HG03139 (cell line): Measurements from ENCODE around the gene NLGN1.
A peak's percentile ranks its signal among the peaks of the same experiment; 100 is the strongest.
"Not testable (repeated sequence)": the region's sequence is repeated elsewhere in the genome, so short reads cannot be mapped to it uniquely, and the experiment has no call there.

Experiments used
- ATAC-seq: cut with Tn5 transposase; IDR thresholded peaks from one replicate; pipeline ENCODE4 v1.9.1; 2021; ENCODE audit not compliant: unreplicated experiment

Gene NLGN1

DNA sequence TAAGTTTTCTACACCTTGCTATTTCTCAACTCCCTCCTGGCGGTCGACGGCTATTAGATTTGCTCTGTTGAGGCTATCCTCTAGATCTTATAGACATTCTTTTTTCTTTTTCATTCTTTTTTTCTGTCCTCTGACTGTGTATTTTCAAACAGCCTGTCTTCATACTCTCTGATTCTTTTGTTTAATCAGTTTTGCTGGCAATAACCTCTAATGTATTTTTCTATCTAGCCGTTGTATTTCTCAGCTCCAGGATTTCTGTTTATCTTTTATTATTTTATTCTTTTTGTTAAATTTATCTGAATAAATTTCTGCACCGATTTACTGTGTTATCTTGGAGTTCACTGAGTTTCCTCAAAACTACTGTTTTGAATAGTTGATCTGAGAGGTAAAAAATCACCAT, 31.5 kb downstream of the NLGN1 start:
- no peak for ATAC-seq

GRCh38 chr3:173429527-173429926, 32.0 kb downstream of the NLGN1 start:
- no peak for ATAC-seq

DNA sequence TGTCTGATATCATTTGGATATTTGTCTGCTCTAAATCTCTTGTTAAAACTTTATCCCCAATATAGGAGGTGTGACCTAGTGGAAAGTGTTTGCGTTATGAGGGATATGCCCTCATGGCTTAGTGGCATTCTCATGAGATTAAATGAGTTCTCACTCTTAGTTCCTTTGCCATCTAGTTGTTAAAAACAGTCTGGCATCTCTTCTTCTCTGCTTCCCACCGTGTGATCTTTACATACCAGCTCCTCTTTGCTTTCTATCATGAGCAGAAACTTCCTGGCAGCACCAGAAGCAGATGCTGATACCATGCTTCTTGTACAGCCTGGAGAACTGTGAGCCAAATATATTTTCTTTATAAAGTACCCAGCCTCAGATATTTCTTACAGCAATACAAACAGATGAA, 33.0 kb downstream of the NLGN1 start:
- no peak for ATAC-seq

GRCh38 chr3:173439004-173439403, 41.5 kb downstream of the NLGN1 start:
- no peak for ATAC-seq

- no peak for ATAC-seq
Observed at GRCh38 chr3:173440514-173440913, 43.0 kb downstream of the NLGN1 start.

DNA sequence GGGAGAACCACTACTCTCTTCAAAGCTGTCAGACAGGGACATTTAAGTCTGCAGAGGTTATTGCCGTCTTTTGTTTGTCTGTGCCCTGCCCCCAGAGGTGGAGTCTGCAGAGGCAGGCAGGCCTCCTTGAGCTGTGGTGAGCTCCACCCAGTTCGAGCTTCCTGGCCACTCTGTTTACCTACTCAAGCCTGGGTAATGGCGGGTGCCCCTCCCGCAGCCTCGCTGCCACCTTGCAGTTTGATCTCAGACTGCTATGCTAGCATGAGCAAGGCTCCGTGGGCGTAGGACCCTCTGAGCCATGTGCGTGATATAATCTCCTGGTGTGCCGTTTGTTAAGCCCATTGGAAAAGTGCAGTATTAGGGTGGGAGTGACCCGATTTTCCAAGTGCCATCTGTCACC, 54.0 kb downstream of the NLGN1 start:
- ATAC-seq = not testable (repeated sequence)

DNA sequence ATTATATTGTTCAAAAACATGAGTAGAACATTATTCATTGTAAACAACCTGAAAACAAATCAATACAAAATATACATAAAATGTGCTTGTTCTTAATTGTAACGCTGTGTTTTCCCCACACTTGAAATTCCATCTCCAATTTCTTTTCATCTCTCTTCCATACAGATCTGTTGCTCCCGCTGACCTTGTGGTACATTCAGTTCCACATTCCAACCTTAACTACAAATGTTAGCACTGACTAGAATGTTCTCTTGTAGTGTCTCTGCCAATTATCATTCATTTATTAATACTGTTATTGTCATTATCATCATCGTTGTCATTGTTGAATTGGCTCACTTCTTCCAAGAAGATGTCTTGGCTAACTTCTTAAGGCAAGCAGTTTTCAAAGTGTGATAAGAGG, 65.7 kb downstream of the NLGN1 start:
- ATAC-seq = no peak

GRCh38 chr3:173465112-173465511, 67.6 kb downstream of the NLGN1 start:
- ATAC-seq = no peak

DNA sequence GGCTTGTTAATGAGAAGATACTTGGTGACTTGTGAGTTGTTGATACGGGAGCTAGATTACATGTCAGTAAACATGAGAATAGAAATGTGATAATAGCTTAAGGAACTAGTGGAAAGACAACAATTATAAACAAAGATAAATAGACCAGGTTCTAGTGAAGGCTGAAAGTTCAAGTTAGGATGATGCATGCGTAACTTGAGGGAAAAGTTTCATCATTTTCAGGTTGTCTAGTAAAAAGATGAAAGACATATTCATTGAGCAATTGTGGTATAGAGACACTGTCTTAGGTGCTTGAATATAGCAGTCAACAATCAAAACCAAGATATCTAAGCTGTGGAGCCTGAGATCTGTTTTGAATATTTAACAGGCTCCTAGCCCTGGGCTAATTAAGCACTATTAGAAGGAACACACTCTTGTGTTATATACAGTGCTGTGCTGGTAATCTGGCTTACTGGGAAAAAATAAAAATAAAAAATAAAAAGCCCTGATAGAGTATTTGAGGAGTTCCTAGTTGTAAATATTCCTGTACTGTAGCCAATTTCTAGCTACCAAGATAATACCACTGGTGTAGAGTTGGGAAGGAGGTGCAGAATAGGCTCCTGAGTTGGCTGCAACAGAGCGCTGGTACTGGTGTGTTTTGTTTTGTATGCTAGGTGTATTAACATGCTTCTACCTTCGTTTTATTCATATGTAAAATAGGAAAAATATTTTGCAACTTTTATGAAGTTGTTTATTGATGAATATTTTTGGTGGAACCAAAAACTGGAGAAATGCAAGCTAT, 68.5 kb downstream of the NLGN1 start:
- ATAC-seq = no peak

- no peak for ATAC-seq
Observed at GRCh38 chr3:173467501-173467900, 70.0 kb downstream of the NLGN1 start.

DNA sequence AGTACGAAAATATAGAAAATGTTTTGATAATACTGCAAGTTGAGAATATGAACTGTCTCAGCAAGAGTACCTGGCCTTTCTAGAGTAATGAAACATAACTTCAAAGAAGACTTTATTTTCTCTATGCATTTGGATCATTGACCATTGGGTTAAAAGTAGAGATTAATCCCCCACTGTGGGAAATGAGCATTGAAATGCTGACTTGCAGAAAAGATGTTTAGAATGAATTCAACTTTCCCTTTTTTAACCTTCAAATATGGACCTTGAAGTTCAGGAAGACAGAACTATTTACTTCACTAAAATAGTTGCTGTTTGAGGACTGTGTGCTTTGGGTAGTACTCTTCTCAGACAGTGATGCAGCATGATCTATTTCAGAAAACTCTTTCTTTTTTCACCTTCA, 75.7 kb downstream of the NLGN1 start:
- ATAC-seq = no peak

DNA sequence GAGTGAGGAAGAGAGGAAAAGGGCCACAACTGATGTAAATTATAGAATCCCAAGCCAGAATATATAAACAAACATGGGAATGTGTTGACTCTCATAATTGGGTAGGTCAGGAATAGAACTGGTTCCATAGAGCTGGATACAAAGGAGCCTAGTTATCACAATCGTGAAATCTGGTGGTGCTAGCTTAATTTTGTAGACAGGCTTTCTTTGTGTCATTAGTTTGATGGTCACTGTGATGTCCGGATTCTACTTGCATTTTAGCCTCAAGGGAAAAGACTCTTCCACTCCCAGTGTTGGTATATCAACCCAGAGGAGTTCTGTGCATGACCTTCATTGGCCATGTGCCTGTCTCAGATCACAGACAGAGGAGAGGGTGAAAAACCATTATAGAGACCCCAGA, 81.8 kb downstream of the NLGN1 start:
- ATAC-seq = no peak

DNA sequence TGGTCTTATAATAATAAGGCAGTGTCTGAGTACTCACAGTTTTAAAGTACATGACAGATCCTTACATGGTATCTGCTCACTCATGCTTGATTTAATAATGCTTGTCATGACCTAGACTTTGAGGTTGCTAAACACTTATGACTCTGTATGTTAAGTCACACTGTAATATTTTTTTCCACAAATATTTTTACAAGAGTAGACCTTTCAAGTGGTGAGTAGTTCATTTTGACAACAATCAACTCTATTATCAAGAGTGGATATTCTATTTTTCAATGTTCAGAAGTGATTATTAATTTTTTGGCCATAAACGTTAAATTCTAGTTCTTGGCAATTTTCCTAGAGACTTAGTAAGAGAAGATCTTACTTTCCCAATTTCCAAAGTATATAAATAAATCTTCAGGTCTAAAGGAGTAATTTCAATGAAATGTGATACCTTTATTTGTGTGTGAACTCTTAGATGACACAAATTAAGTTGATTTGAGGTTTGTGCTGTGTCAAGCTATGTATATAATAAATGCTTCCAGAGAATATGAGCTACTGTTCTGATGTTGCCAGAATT, 104.5 kb downstream of the NLGN1 start:
- no peak for ATAC-seq

- no peak for ATAC-seq
Observed at GRCh38 chr3:173502983-173503568, 105.5 kb downstream of the NLGN1 start.

DNA sequence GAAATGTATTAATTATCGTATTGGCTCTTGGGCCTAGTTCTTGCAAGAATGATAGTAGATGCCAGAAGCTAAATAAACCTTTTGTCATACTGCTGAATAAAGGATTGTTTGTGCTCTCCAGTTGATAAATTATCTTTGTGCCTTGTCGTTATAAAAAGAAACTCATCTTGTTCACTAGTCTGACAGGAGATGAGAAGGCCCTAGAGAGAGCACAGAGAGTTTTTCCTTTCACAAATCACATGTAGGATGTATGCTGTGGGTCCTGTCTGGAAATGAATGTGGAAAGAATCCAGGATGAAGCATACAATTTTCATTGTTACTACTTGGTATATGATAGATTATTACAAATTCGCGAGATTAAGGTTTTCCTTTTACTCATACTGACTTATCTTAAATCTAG, 113.0 kb downstream of the NLGN1 start:
- ATAC-seq = no peak

- ATAC-seq = no peak
Observed at GRCh38 chr3:173513123-173513522, 115.6 kb downstream of the NLGN1 start.

- peak; percentile 97 for ATAC-seq
Observed at GRCh38 chr3:173529062-173529711, 131.6 kb downstream of the NLGN1 start.

- ATAC-seq = no peak
Observed at GRCh38 chr3:173531602-173532001, 134.1 kb downstream of the NLGN1 start.

DNA sequence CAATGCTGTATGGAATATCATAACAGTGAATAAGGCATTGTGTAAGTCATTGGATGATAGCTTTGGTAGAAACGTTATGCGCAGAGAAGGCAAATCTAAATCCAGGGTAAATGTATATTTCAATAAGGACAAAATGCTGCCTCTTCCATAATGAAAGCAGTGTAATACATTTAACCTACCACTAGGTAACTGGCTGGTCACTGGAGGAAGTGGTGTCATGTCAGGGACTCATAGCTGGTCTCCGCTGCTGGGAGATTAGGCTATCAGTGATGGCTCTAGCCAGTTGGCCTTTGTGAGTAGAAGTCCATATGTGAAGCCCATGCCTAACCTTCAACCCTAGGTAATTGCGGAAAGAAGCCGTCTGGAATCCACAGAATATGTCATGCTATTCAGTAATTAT, 140.9 kb downstream of the NLGN1 start:
- no peak for ATAC-seq

DNA sequence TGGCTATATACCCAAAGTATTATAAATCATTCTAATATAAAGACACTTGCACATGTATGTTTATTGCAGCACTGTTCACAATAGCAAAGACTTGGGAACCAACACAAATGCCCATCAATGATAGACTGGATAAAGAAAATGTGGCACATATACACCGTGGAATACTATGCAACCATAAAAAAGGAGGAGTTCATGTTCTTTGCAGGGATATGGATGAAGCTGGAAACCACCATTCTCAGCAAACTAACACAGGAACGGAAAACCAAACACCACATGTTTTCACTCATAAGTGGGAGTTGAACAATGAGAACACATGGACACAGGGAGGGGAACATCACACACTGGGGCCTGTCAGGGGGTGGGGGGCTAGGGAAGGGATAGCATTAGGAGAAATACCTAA, 148.0 kb downstream of the NLGN1 start:
- ATAC-seq = not testable (repeated sequence)

DNA sequence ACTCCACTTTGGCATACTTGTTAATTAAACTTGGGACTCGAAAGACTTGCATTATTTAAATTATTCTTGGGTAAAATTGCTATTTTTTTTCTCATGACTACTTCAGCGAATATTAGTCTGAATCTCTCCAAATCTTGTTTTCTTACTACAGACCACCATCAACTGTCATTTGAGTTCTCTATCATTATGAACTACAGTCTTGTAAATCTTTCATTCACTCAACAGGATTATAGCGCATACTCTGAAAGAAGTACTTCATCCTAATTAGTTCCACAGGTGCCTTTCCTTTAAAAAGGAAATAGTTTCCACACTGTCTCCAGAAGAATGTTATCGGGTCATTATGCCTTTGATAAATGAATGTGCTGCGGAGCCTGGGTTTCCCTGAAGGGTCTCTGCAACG, 149.5 kb downstream of the NLGN1 start:
- ATAC-seq = no peak

GRCh38 chr3:173548261-173548660, 150.7 kb downstream of the NLGN1 start:
- no peak for ATAC-seq
